ENCODE results near the gene POLE2. TPM values are rescaled to one million over a fixed set of nuclear protein-coding genes. Genes with fewer than 3 reads are reported as not detected.
"Not testable (repeated sequence)": the region's sequence is repeated elsewhere in the genome, so short reads cannot be mapped to it uniquely, and the experiment has no call there.

The POLE2 gene
- total RNA-seq, 1 experiment from 2014 or later, result 11.5 TPM

DNA sequence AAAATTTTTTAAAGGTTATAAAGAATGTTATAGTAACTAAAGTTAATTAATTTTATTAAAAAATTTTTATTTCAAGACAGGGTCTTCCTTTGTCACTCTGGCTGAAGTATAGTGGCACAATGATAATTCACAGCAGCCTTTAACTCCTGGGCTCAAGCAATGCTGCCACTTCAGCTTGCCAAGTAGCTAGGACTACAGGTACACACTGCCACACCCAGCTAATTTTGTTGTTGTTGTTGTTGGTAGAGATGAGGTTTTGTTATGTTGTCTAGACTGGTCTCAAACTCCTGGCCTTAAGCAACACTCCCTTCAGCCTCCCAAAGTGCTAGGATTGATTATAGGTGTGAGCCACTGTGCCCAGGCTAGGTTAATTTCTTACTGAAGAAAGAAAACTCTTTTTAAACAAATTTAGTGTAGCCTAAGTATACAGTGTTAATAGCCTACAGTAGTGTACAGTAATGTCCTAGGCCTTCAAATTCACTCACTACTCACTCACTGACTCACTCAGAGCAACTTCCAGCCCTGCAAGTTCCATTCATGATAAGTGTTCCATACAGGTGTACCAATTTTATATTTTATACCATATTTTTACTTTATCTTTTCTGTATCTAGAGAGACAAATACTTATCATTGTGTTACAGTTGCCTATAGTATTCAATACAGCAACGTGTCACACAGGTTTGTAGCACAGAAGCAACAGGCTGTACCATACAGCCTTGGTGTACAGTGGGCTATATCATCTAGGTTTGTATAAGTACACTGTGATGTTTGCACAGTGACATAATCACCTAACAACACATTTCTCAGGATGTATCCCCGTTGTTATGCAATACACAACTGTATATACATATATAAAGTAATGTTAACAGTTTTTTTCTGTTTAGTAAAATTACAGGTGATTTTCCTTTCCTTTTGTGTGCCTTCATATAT lies 28.2 kb downstream of the POLE2 start:
- peaks cover 40% of the 10 kb centered on the region for H3F3A ChIP-seq (ENCODE audit: insufficient read depth, low read depth)
- peaks cover 5% of the 10 kb centered on the region; the same call in 1 of the 2 replicates for H3K79me2 ChIP-seq (ENCODE audit: low read depth)
- no peaks in the 10 kb centered on the region for H3K36me3 ChIP-seq (ENCODE audit: low read depth)
- peaks cover 39% of the 10 kb centered on the region for H3K4me1 ChIP-seq (replicated peaks; ENCODE audit: insufficient read depth)
- H3K4me3 ChIP-seq, result no peak overlapping the region
- ChIA-PET CTCF (no interaction called here), POLR2A (ENCODE audit: unreplicated experiment) (interaction anchor here (0.7 kb wide), 1 partner anchor 183 kb away, joined by 4 read pairs; no protein-coding TSS in a partner anchor)
- intact Hi-C loops (cut with micrococcal nuclease; ENCODE audit: unreplicated experiment), result no loop called here
- H3K9me2 ChIP-seq (ENCODE audit: insufficient read depth), result 0 out of 2 replicates have a peak, but pooled peaks cover 4% of the 10 kb centered on the region
- TF ChIP-seq, protein P1, sequence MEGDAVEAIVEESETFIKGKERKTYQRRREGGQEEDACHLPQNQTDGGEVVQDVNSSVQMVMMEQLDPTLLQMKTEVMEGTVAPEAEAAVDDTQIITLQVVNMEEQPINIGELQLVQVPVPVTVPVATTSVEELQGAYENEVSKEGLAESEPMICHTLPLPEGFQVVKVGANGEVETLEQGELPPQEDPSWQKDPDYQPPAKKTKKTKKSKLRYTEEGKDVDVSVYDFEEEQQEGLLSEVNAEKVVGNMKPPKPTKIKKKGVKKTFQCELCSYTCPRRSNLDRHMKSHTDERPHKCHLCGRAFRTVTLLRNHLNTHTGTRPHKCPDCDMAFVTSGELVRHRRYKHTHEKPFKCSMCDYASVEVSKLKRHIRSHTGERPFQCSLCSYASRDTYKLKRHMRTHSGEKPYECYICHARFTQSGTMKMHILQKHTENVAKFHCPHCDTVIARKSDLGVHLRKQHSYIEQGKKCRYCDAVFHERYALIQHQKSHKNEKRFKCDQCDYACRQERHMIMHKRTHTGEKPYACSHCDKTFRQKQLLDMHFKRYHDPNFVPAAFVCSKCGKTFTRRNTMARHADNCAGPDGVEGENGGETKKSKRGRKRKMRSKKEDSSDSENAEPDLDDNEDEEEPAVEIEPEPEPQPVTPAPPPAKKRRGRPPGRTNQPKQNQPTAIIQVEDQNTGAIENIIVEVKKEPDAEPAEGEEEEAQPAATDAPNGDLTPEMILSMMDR (conservative IDR thresholded peaks at IDR 0.05), result no peak
- no peak for TF ChIP-seq EZH2 (IDR thresholded peaks at IDR 0.05; ENCODE audit: low read depth)
- H3K9me3 ChIP-seq (ENCODE audit: insufficient read depth, low read depth), result no peaks in the 10 kb centered on the region
- peak overlapping the region; percentile 42 for H3K4me2 ChIP-seq
- H3K27me3 ChIP-seq (ENCODE audit: insufficient read depth, low read depth), result no peaks in the 10 kb centered on the region
- peak in 1 of 2 experiments; percentile 80 for DNase-seq
- no TSS peak for BruUV-seq (replicated peaks)
- H2AFZ ChIP-seq, result no peak overlapping the region
- H4K20me1 ChIP-seq (ENCODE audit: insufficient read depth), result 0 out of 2 replicates have a peak, but pooled peaks cover 4% of the 10 kb centered on the region
- H3K27ac ChIP-seq, result peak overlapping the region; percentile 71

DNA sequence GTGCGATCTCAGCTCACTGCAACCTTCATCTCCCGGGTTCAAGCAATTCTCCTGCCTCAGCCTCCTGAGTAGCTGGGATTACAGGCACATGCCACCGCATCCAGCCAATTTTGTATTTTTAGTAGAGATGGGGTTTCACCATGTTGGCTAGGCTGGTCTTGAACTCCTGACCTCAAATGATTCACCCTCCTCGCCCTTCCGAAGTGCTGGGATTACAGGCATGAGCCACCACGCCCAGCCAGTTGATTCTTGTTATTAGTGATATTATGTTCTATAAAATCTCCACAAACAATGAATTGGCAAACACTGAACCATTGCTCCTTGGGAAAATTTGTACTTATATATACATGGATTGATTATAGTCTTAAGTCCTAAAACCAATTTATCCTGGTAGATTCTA lies 30.5 kb downstream of the POLE2 start:
- 0 out of 2 replicates have a peak overlapping the region, but pooled peaks have one; percentile 28 for H3K4me2 ChIP-seq
- CTCF ChIA-PET; H3K4me3 ChIP-seq; BruUV-seq (replicated peaks); H3K27me3 ChIP-seq (ENCODE audit: insufficient read depth, low read depth); H3K9me3 ChIP-seq (ENCODE audit: insufficient read depth, low read depth); intact Hi-C loops (cut with micrococcal nuclease; ENCODE audit: unreplicated experiment); H2AFZ ChIP-seq; H3K79me2 ChIP-seq (ENCODE audit: low read depth); H3K9me2 ChIP-seq (ENCODE audit: insufficient read depth); H3K36me3 ChIP-seq (ENCODE audit: low read depth); POLR2A ChIA-PET (ENCODE audit: unreplicated experiment); H4K20me1 ChIP-seq (ENCODE audit: insufficient read depth): not testable (repeated sequence)
- DNase-seq, result peak in 1 of 2 experiments; percentile 39
- peaks cover 43% of the 10 kb centered on the region for H3F3A ChIP-seq (ENCODE audit: insufficient read depth, low read depth)
- peaks cover 39% of the 10 kb centered on the region for H3K4me1 ChIP-seq (replicated peaks; ENCODE audit: insufficient read depth)
- H3K27ac ChIP-seq, result peak overlapping the region; percentile 10; the same call in 1 of the 2 replicates

DNA sequence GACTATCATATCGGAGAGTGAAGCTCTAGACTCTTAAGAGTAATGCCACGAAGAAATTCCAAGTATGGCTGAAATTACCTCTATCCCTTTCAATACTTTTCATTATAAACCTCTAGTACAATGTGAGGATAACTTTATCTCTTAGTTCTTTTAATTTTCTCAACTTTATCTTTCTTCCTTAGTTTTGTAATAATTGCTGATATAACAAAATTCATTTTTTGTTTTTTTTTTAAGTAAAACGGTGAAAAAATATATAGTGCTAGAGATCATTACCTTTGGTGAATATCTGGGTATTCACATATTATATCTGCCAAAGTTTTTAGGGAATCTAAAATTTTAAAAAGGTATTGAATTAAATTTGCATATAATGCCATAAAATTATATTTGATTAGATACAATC lies 33.5 kb downstream of the POLE2 start:
- H3K9me2 ChIP-seq (ENCODE audit: insufficient read depth), result no peaks in the 10 kb centered on the region
- peaks cover 5% of the 10 kb centered on the region; the same call in 1 of the 2 replicates for H3K79me2 ChIP-seq (ENCODE audit: low read depth)
- intact Hi-C loops (cut with micrococcal nuclease; ENCODE audit: unreplicated experiment), result no loop called here
- H2AFZ ChIP-seq, result no peak overlapping the region
- TF ChIP-seq, protein P1 (conservative IDR thresholded peaks at IDR 0.05), result no peak
- no peak for TF ChIP-seq EZH2 (IDR thresholded peaks at IDR 0.05; ENCODE audit: low read depth)
- no peak for DNase-seq
- H3K27me3 ChIP-seq (ENCODE audit: insufficient read depth, low read depth), result no peaks in the 10 kb centered on the region
- CTCF ChIA-PET, result no interaction called here
- BruUV-seq (replicated peaks), result no TSS peak
- peaks cover 43% of the 10 kb centered on the region for H3F3A ChIP-seq (ENCODE audit: insufficient read depth, low read depth)
- H4K20me1 ChIP-seq (ENCODE audit: insufficient read depth), result no peaks in the 10 kb centered on the region
- H3K27ac ChIP-seq, result no peak overlapping the region
- no peak overlapping the region for H3K4me3 ChIP-seq
- no peak overlapping the region for H3K4me2 ChIP-seq
- H3K36me3 ChIP-seq (ENCODE audit: low read depth), result no peaks in the 10 kb centered on the region
- H3K4me1 ChIP-seq (replicated peaks; ENCODE audit: insufficient read depth), result peaks cover 29% of the 10 kb centered on the region
- POLR2A ChIA-PET (ENCODE audit: unreplicated experiment), result no interaction called here
- H3K9me3 ChIP-seq (ENCODE audit: insufficient read depth, low read depth), result no peaks in the 10 kb centered on the region
